Measurements from ENCODE around the gene CCDC78. TPM values are rescaled to one million over a fixed set of nuclear protein-coding genes. Genes with fewer than 3 reads are reported as not detected.

The CCDC78 gene
- 5.3 TPM for total RNA-seq

DNA sequence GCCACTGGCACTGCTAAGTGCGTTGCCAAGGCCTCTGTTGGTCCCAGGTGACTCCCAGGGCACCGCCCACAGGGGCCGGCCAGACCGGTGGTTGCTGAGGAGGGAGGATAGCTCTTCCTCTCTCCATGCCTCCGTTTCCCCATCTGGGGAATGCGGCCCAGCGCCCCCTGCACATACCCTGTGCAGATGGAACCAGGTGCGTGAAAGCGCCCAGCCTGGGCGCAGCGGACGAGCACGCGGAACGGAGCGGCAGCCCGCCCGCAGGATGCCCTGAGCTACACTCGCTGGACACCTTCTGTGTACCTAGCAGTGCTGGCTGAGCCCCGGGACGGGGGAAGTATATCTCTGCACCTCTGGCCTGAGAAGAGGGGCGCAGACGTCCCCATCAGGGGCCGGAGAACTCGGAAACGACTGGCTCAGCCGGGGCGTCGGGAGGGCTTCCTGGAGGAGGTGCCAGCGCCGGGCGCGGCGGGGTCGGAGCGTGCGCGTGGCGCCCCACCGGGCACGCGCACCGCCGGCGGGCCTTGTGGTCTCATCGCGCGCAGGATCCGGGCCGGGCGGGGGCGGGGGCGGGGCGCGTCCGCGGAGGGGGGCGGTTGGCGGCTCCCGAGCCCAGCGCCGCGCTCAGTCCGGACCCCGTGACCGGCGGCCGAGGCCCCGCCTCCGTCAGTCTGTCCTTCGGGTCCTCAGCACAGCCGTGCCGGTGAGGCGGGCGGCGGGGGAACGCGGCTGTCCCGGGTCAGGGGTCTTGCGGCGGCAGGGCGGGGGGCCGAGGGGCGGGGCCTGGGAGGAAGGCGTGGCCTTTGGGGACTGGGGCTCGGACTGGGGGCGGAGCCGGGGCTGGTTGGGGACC lies at the start of gene CCDC78, which contains the start of gene HAGHL:
Gene CCDC78, minus strand, starts transcription at position 6 of the 853 bp plus-strand sequence. CDS start 76 bp downstream, outside the sequence.
Gene HAGHL, plus strand, starts transcription at position 669 of the 853 bp plus-strand sequence. CDS start 404 bp downstream, outside the sequence.
- DNase-seq (ENCODE audit: low spot score): peak; percentile 67

- no peak for DNase-seq (ENCODE audit: low spot score)
Observed at GRCh38 chr16:775236-775796, 49.1 kb upstream of the CCDC78 start.

- DNase-seq (ENCODE audit: low spot score): no peak
Observed at GRCh38 chr16:774086-775001, 48.1 kb upstream of the CCDC78 start.

- no peak for DNase-seq (ENCODE audit: low spot score)
Observed at GRCh38 chr16:772959-773358, 46.7 kb upstream of the CCDC78 start.

- no peak for DNase-seq (ENCODE audit: low spot score)
Observed at GRCh38 chr16:770411-770810, 44.2 kb upstream of the CCDC78 start.

GRCh38 chr16:769934-770333 lies 43.7 kb upstream of the CCDC78 start:
- DNase-seq (ENCODE audit: low spot score): no peak

GRCh38 chr16:769184-769784 lies 43.0 kb upstream of the CCDC78 start:
- no peak for DNase-seq (ENCODE audit: low spot score)

DNA sequence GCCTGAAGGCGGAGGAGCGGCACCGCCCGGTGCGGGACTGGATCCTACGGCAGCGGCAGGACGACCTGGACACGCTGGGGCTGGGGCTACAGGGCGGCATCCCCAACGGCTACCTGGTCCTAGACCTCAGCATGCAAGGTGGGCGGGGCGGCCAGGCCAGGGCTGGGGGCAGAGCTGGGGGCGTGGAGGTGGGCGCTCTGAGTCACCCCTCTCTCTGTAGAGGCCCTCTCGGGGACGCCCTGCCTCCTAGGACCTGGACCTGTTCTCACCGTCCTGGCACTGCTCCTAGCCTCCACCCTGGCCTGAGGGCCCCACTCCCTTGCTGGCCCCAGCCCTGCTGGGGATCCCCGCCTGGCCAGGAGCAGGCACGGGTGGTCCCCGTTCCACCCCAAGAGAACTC lies 42.2 kb upstream of the CCDC78 start:
- no peak for DNase-seq (ENCODE audit: low spot score)

GRCh38 chr16:767743-768235 lies 41.5 kb upstream of the CCDC78 start:
- no peak for DNase-seq (ENCODE audit: low spot score)

GRCh38 chr16:766820-767640 lies 40.8 kb upstream of the CCDC78 start:
- no peak for DNase-seq (ENCODE audit: low spot score)

DNA sequence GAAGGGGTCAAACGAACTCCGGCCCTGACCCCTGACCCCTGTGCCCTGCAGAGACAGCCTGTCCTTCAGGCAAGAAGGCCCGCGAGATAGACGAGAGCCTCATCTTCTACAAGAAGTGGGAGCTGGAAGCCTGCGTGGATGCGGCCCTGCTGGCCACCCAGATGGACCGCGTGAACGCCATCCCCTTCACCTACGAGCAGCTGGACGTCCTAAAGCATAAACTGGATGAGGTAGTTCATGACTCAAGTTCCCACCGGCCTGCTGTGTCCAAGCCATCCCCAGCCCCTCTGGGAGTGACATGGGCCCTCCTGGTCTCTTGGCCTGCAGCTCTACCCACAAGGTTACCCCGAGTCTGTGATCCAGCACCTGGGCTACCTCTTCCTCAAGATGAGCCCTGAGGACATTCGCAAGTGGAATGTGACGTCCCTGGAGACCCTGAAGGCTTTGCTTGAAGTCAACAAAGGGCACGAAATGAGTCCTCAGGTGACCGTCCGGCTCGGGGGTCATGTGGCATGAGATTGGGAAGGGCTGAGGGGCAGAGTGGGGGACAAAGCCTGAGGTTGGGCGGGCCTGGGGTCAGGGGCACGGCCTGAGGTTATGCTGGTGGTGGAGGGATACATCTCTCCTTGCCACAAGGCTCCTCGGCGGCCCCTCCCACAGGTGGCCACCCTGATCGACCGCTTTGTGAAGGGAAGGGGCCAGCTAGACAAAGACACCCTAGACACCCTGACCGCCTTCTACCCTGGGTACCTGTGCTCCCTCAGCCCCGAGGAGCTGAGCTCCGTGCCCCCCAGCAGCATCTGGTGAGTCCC lies 40.0 kb upstream of the CCDC78 start:
- DNase-seq (ENCODE audit: low spot score): no peak

DNA sequence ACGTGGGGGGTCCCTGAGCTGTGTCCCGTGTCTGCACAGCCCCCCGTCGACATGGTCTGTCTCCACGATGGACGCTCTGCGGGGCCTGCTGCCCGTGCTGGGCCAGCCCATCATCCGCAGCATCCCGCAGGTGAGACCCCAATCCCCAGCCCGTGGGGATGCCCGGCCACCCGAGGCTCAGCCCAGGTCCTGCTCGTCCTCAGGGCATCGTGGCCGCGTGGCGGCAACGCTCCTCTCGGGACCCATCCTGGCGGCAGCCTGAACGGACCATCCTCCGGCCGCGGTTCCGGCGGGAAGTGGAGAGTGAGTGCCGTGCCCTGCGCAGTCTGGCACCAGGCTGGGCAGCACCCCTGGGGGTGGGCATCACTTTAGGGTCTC lies 39.2 kb upstream of the CCDC78 start:
- no peak for DNase-seq (ENCODE audit: low spot score)

- DNase-seq (ENCODE audit: low spot score): no peak
Observed at GRCh38 chr16:764848-765487, 38.7 kb upstream of the CCDC78 start.

DNA sequence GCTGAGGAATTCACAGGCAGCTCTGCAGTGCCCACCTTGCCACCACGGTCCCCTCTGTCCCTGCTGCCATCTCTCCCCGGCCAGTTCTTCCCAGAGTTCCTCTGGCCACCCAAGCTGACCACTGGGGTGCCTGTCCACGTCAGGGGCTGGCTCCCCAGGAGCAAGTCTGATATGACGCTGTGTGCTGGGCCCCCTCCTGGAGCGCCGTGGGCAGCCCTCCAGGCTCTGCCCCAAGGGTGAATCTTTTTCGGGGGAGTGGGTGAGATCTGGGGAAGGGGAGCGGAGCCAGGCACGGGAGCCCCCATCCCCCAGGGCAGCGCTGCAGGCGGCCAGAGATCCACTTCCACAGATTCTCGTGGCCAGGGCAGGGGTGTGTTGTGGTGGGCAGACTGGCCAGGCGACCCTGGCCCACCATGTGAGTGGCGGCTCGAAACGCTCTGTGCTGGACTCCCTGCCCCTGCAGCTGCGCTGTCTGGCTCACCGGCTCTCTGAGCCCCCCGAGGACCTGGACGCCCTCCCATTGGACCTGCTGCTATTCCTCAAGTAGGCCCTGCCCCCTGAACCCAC lies 38.0 kb upstream of the CCDC78 start:
- DNase-seq (ENCODE audit: low spot score): no peak

GRCh38 chr16:763369-764183 lies 37.3 kb upstream of the CCDC78 start:
- no peak for DNase-seq (ENCODE audit: low spot score)

- no peak for DNase-seq (ENCODE audit: low spot score)
Observed at GRCh38 chr16:762595-763268, 36.5 kb upstream of the CCDC78 start.
